Hindlimb muscle (tissue), 1 donor: Measurements from ENCODE around the gene CRY1. TPM values are rescaled to one million over a fixed set of nuclear protein-coding genes. Genes with fewer than 3 reads are reported as not detected.

Experiments
- DNase-seq: peaks from one replicate; pipeline ENCODE4 v3.0.0-alpha.2; 2013
- polyA plus RNA-seq: library from polyadenylated mRNA; unstranded; fragments of 120-200 nt; gene quantifications from one replicate; pipeline ENCODE4 v1.2.1, GENCODE V29; 2013; ENCODE audit not compliant: insufficient read length

CRY1 gene
- 12.4 TPM for polyA plus RNA-seq

DNA sequence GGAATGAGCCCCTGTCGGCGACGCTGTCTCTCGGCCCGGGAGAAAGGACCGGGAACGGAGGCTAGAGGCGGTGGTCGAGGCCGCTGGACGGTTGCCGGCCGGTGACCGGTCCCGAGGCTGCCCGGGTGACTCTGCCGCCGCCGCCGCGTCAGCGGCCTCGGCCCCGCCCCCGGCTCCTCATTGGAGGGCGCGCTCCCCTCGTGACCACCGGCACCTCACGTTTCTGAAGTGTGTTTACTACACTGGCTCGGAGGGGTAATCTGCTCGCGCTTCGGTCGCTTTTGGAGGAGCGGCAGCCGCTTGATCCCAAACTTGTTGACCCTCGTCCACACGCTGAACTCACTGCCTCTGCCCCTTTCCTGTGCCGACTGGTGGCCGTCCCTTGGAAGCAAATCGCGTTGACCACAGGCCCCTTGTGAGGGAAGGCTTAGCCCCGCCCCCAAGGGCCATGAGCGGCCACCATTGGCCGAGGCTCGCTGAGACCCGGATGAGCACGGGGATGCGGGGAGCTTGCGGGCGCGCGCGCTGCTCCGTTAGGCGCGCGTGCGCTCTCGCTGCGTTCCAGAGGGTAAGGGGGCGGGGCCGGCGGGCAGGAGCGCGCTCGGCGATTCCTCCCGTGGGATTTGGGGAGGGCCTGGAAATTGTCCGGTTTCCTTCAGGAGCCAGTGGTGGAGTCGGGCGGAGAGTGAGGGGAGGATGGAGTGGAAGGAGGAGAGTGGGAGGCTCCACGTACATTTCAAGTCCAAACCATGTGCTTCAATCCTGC lies at the start of gene CRY1:
Gene CRY1, minus strand, starts transcription at position 133 of the 766 bp plus-strand sequence. CDS start 588 bp downstream, outside the sequence.
- DNase-seq: peak; percentile 98

DNA sequence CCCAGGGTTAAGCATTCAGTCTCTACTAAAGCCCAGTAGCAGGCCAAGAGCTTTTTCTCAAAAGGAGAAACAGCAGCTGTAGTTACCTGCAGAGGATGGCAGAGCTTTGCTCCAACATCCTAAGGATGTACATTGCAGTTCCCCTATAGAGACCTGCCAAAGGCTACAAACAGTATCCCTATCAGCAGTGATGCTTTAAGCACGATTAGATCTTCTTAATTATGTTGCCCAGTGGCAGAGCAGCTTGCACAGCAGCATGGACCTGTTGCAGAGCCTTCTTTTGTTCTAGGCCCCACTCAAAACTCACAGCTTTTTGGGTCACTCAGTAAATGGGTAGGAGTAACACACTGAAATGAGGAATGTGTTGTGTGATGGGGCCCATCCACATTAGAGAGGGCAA lies 46.4 kb upstream of the CRY1 start:
- DNase-seq: no peak

DNA sequence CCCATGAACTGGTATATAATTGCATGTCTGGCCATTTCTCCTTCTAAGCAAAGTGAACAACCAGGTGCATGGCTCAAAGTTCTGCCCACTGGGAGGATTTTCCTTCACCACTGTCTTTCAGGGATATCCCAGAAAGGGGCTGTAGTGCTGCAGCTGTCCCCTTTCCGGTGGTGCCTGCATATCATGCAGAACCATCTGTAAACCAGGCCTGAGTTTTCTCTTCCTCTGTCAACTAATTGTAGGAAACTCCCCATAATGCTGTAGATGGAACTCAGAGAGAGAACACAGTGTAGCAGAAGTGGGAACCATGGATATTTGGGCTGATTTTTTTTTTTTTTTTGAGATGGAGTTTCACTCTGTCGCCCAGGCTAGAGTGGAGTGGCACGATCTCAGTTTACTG lies 45.6 kb upstream of the CRY1 start:
- no peak for DNase-seq

DNA sequence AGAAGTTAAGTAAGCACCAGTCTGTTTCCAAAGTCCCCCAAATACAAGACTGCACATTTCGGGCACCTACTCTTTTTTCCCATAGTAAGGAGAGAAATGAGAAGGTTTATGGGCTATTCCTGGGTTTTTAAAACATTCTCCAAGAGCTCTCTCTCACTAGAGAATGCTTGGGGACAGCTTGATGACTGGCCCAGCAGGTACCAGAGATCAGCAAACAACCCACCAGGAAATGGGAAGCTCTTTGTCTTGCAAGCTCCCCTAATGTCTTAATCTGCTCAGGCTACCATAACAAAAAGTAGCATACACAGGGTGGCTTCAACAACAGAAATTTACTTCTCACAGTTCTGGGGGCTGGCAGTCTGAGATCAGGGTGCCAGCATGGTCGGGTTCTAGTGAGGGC lies 41.8 kb upstream of the CRY1 start:
- DNase-seq: no peak

DNA sequence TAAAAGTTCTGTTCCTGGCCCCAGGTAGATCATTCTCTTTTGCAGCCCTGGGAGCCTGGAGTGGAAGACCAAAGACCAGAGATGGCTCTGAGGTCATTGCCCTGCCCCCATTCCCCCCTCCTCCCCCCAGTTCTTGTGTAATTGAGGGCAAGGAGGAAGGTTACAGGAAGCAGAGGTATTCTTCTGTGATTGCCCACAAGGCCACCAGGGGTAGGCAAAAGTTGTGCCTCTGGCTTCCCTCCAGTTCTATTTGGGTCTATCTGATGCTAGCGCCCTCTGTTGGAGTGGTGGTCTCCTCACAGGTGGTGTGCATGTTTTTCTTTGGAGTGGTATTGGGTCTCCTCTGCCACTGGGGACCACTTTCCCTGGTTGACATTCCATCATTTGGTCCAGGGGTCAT lies 41.2 kb upstream of the CRY1 start:
- no peak for DNase-seq

DNA sequence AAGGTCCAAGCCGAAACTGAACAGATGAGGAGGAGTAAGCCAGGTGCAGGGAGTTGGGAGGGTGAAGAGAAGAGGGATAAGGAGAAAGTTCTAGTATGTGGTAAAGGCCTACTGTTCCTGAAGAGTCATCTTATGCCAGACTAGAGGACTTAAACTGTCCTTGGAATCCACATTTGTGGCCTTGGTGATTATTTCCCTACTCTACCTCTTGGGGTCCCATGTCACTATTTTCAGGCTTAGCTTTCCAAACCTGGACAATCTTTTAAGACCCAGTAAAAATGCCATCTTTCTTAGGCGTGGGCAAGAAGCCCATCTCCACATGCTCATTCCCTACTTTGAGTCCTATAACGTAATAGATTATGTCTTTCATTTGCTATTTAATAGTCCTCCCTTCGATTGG lies 40.1 kb upstream of the CRY1 start:
- no peak for DNase-seq

DNA sequence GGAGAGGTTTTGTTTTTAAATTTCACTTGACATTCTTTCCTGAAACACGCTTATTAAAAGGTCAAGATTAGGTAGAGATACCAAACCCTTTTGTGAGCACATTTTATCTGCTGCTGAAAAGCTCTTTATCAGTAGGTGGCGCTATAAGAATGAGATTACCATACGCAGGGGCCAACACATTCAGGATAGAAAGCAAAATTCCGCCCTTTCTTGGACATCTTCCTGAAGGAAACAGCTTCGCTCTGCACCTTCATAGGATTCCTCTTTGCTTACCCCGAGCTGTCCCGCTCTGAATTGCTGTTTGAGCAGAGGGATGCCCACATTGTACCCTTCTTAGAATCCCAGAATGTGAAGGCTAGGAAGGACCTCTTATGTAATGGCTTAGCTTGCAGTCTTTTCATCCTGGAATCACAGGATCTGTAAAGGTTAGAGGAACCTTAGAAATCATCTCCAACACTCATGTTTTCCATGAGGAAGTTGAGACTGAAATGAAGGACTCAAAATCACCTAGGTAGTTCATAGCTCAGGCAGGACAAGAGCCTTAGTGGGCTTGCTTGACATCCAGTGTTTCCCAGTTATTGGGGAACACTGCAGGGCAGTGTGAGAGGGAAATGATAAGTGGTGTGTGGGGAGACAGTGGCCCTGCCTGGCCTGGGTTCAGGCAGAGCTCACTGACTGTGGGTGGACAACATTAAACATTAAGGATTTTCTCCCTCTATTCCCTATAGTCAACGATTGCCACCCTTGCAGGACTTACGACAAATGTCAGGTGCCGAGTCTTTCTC lies 38.7 kb upstream of the CRY1 start:
- DNase-seq: peak; percentile 69

DNA sequence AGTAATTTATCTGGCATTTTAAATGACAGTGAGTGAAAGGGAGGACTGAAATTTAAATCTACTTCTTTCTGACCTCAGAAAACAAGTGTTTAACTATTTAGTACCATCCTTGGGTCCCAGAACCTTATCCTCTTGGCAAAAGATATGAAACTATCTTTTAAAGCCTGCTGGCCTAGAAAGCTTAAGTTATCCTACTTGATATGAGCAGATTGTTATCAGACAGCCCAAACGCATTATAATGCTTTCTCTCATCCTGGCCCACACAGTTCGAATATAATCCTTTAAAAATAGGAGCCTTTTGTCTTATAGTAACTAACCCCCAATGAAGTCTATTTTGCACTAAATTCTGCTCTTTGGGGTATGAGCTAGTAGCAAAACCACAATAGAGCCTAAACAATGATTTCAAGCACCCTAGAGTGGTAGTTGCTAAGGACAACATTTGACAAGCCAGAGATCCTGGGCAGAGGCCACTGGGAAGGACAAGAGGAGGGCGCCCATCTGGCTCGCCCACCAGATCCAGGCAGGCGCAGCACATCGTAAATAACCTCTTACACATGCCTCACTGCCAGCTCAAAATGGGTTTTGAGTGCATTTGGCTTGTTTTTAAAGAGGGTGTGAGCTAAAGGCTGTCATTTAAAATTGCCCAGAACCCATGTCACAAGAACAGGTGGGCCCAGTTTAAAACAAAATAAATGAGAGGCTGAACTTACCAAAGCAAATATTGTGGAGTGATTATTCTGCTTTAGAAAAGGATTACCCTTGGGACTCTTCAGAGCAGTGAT lies 37.7 kb upstream of the CRY1 start:
- DNase-seq: no peak

DNA sequence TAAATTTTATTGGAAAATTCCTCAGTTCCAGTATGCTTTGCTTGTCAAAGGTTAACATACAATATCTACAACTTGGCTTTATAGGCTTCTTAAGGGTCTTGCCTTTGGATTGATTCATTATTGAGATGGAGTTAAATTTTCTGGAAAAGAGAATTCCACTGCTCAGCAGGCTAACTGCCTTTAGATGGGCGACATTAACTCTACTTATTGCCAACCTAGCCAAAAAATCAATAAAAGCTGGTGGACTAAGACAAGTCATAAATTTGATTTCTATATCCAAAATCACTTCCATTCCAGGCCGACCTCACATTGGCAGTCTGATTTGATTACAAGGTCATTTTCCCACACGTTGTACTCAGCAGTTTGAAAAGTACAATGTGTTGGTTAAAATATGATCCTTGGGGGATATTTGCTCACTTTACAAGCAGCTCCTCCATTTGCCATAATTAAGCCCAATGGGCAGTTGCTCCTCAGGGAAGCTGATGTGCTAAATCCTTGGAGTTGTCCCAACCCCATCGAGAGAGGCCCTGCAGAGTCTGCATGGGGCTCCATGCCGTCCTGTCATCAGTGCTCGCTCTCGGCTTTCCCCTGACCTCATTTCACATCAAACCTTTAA lies 36.1 kb upstream of the CRY1 start:
- DNase-seq: no peak

DNA sequence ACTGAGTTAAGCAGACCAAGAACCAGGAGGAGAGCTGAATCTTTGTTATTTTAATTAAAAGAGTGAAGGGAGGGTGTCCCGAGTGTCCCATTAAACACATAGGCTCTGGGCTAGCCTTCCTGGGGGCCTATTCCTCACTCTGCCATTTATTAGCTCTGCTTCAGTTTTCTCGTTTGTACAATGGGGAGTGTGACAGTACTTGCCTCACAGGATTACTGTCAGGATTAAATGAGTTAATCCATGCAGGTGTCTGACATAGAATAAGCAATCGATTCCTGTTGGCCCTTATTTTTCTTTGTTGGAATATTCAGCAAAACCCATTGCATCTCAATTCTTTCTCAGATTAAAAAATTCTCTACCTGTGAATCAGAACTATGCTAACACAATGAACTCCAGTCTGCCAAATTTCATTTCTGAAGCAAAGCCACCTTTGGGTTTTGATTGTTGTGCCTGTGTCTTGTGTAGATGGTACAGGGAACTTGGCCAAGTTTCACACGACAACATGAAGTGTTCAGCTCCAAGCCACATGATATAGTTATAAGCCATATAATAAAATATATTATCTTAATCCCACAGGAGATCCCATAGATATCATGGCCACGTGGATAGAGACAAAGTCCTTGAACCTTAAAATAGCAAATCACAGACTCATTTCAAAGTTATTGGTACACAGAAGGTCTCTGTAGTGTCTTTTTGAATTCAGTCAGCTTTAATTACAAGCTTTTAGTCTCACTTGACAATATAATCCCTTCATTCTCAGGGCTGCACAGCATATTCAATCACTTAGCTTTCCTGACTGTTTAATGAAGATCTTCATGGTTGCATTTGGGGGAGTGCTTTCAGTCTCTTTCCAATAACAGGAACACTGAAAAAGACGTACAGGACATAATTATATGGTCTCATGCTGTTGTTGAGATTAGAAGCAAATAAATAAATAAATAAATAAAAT lies 34.4 kb upstream of the CRY1 start:
- no peak for DNase-seq

DNA sequence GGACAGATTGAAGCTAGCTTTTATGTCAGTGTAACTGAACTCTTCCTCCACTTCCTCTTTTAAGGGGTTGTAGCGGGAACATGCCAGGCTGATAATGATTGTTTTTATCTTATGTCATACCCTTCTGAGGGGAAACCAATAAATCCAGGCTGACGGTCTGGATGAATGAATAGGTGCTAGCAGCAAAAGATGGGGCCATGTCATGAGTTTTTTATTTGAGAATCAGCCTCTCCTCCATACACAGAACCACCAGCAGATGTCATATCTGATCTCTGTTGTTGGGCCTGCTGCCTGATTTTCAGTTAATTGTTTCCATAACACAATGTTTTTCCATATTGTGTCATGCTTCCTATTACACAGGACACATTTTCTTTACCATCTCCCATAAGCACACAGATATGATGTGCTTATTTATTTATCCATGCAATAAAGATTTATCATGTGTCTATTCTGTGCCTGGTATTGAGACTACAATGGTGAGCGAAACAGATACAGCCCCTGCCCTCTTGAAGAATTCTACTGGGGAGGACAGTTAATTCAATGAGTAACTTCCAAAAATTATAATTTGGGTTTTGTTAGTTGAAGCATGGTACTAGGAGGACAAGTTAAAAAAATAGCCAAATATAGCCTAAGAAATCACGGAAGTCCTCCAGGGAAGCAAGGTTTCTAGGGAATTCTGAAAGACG lies 33.6 kb upstream of the CRY1 start:
- peak; percentile 13 for DNase-seq

DNA sequence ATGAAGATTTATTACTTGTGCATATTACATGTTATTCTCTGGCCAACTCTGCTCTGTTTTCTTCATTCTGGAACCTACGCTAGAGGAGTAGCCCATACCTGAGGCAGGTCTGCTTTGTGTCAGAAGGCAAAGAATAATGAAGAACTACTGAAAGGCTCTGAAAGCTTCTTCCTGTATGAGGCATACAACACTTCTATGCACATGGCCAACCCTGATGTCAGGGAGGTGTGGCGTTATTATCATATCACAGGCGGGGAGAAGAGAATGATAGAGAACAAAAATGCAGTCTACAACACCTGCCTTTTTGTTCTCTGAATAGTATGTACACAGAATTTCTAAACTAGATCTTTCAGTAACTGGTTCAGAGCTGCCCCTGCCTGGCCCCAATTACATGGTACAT lies 32.5 kb upstream of the CRY1 start:
- no peak for DNase-seq

DNA sequence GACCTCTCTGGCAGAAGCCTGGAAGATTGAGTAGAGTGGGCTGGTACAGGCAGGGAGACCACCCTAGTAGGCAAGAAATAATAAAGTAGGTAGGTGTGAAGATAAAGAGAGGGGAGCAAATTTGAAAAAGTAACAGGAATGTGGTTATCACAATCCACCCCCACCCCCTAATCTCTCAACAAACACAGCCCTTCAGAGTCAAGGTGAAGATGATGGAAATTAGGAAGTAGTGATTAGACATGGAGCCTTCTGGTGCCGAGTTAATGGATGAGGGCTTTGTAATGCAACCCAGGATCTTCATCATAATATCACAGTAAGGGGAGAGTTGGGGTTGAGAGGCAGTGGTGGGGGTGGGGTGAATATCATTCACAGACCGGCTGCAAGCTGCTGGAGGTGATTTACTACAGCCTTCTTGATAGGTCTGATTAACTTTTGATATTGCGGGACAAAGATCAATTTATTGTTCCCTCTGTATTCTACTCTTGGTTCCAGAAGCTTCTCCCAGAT lies 29.2 kb upstream of the CRY1 start:
- no peak for DNase-seq

DNA sequence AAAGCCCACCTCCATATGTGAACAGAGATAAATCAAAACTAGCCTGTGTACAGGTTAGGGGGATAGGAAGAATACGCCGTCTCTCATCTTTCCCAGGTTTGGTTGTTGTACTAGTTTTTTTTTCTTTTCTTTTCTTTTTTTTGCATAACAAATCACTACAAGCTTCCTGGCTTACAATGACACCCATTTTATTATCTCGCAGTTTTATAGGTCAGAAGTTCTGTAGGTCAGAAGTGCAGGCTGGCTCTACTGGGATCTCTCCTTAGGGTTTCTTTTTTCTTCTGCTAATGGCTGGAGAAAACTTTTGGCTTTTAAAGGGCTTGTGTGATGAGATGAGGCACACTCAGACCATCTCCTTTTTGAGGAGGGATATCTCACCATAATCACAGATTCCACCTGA lies 25.7 kb upstream of the CRY1 start:
- DNase-seq: no peak

DNA sequence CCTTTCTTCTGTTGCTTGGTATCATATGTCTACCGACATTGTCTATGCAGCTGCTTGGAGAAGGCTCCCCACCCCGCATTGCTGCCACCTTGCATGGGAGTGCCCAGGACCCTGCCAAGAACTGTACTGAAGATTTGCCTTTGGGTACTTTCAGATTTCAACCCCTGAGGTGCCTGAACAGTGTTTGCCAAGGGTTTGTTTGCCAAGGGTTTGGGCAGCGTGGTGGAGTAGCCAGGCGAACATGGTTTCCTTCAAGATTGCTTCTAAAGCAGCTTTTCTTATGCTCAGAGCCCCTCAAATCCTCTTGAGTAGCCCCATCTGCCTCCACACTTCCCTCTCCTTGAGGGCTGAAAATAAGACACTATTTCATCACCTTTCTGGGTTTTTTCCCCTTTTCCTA lies 25.3 kb upstream of the CRY1 start:
- no peak for DNase-seq

DNA sequence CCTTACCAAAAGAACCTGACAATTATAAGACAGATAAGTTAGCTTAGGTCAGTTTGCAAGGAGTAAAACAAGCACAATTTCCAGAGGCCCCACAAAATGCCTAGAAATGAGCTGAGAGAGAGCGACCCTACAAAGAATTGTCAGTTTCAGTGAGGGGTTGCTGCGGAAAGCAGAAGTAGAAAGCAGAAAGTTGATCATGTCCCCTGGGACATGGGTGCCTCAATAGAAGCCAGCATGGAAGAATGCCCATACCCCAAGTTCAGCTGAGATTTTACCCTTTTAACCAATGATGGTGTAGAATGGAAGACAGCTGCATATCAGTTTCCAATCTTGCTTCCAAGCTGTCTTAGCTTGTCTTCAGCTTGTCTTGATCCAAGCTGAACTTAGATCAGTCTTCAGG lies 21.8 kb upstream of the CRY1 start:
- DNase-seq: no peak

DNA sequence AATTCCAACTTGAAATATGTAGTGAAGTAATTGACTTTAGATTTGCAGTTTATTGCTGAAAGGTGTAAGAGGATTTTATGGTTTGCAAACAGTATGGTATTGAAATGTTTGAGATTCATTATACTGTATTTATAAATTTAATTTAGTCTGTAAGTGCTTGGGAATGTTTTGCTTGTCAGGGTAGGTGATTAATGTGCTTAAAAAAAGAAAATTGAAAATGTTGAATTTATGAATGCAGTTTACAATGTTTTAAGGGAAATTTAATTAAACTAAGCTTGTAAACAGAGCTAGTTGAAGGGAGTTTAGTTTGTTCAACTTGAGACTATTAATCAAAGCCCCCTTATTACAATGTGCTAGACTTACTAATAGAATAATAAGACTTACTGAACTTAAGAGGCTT lies 18.0 kb upstream of the CRY1 start:
- no peak for DNase-seq

DNA sequence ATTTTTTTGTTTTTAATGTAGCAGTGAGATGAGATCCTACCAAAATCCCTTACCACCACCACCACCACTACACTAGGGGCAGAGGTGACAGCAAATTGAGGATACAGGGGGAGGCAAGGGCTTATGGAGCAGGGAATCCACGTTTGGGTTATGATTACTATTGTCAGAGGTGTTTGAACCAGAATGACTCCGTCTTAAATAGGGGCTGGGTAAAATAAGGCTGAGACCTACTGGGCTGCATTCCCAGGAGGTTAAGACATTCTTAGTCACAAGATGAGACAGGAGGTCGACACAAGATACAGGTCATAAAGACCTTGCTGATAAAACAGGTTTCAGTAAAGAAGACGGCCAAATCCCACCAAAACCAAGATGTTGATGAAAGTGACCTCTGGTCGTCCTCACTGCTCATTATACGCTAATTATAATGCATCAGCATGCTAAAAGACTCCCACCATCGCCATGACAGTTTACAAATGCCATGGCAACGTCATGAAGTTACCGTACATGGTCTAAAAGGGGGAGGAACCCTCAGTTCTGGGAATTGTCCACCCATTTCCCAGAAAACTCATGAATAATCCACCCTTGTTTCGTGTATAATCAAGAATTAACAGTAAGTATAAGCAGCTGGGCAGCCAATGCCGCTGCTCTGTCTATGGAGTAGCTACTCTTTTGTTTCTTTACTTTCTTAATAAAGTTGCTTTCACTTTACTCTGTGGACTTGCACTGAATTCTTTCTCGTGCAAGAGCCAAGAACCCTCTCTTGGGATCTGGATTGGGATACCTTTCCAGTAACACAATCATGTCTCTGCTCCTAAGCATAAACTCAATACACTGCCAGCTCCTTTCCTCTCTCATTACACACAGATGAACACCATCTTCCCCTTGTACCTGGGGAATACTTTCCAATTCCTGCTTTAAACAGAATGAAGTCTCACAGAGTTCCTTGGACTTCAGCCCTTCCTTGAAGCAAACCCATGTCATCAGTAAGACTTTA lies 16.7 kb upstream of the CRY1 start:
- peak; percentile 80 for DNase-seq

DNA sequence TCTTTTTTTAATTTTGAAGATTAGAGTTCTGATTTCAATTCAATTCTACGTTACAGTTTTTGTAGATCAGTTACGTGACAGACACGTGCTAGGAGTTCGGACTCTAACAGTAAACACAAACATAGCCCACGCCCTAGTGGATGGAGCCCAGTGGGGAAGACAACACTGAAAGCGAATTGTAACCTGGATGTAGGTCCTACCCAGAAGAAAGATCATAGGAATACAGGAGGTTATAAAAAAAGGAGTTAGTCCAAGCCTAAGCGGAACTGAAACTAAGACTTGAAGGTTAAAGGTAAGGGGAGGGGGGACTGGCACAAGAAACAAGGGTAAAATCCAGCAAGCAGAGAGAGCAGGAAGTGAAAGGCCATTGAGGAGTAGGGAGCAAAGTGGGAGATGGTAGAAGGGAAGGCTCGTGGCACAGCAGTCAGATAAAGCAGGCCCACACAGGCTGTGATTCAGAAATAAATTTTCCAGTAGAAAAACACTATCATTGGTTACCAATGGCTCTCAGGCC lies 15.7 kb upstream of the CRY1 start:
- no peak for DNase-seq
